Brain microvascular endothelial cell (primary cell): Measurements from ENCODE around the gene UBE2E2.

ENCODE experiments used
- DNase-seq: peaks from one replicate; pipeline ENCODE4 v3.0.0-alpha.2; 2020
- H3K27ac ChIP-seq: fragments of 250-450 bp; sonication (Bioruptor Pico); 2 replicates; pipeline ENCODE4 v1.5.1; 2020; ENCODE audit warnings: mild to moderate bottlenecking, moderate library complexity
- H3K27me3 ChIP-seq: fragments of 250-450 bp; sonication (Bioruptor Pico); replicated peaks from 2 replicates; pipeline ENCODE4 v1.5.1; 2020; ENCODE audit warnings: mild to moderate bottlenecking
- H3K36me3 ChIP-seq: fragments of 250-450 bp; sonication (Bioruptor Pico); replicated peaks from 2 replicates; pipeline ENCODE4 v1.5.1; 2020; ENCODE audit warnings: mild to moderate bottlenecking
- H3K4me3 ChIP-seq: 2 replicates; pipeline ENCODE4 v1.5.1; 2011; ENCODE audit warnings: low read depth, mild to moderate bottlenecking, control low read depth, low read length, moderate library complexity
- in situ Hi-C: cut with HindIII; loops from 2 replicates; pipeline ENCODE4 v1.10.0; 2017; ENCODE audit warnings: low sequenced_read_pairs, low pct_ligation_motif_present
- TF ChIP-seq, protein P1 (sequence below): IDR thresholded peaks from 2 replicates; pipeline ENCODE4 v1.5.1; 2011; ENCODE audit warnings: low read depth, mild to moderate bottlenecking, moderate library complexity, low read length, control low read depth, inconsistent platforms; ENCODE audit errors: missing control alignments

The UBE2E2 gene

DNA sequence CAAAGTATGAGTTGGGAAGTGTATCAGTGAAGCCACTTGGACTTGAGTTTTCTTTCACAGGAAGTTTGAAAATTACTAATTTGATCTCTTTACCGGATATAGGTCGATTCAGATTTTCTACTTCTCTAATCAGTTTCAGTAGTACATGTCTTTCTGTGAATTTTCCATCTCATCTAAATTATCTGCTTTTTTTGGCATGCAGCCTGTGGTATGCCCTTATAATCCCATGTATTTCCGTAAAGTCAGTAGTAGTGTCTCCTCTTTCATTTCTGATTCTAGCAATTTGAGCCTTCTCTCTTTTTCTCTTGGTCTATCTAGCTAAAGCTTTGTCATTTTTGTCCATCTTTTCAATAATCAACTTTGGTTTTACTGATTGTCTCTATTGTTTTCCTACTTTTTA, 434.2 kb downstream of the UBE2E2 start:
- no peak for DNase-seq
- TF ChIP-seq, protein P1, sequence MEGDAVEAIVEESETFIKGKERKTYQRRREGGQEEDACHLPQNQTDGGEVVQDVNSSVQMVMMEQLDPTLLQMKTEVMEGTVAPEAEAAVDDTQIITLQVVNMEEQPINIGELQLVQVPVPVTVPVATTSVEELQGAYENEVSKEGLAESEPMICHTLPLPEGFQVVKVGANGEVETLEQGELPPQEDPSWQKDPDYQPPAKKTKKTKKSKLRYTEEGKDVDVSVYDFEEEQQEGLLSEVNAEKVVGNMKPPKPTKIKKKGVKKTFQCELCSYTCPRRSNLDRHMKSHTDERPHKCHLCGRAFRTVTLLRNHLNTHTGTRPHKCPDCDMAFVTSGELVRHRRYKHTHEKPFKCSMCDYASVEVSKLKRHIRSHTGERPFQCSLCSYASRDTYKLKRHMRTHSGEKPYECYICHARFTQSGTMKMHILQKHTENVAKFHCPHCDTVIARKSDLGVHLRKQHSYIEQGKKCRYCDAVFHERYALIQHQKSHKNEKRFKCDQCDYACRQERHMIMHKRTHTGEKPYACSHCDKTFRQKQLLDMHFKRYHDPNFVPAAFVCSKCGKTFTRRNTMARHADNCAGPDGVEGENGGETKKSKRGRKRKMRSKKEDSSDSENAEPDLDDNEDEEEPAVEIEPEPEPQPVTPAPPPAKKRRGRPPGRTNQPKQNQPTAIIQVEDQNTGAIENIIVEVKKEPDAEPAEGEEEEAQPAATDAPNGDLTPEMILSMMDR: no peak
- H3K36me3 ChIP-seq: no peaks in the 10 kb centered on the region
- H3K4me3 ChIP-seq: no peak overlapping the region
- in situ Hi-C loops: no loop called here
- H3K27me3 ChIP-seq: no peaks in the 10 kb centered on the region
- H3K27ac ChIP-seq: no peak overlapping the region

DNA sequence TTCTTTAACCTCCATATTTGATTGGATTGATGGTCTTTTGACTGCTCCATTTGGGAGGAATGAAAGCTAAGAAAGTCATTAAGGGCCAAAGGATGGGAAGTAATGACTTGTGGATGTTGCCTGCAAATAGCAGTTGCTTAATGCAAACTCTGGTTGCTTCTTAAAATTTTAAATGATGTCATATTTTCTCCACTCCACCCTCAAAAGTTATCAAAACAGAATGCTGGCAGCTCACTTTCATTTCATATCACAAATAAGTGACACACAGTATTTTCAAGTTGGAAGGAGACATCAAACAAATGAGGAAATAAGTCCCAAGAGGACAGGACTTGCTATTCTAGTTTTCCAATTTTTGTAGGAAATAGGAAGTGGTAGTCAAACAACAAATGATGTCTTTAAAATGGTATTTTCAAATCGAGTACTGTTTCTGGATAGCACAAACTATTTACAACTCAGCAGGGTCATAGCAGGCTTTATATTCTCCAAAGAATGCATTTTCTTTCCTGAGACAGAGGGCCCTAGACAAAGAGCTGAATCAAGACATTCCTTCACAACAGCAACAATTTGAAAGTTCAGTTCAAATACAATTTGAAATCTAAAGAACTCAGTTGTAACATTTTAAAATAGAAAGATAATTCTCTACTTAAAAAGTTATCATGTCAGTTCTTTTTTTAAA, 437.5 kb downstream of the UBE2E2 start:
- Histone ChIP-seq H3K27me3 (no peaks in the 10 kb centered on the region), H3K36me3 (no peaks in the 10 kb centered on the region), H3K4me3 (no peak overlapping the region), H3K27ac (no peak overlapping the region)
- no peak for DNase-seq
- in situ Hi-C loops: no loop called here
- TF ChIP-seq, protein P1: no peak
